H1 (cell line): ENCODE data around the gene GIMAP5. TPM values are rescaled to one million over a fixed set of nuclear protein-coding genes. Genes with fewer than 3 reads are reported as not detected.

Source experiments
- CTCF ChIA-PET: fragments of 300-600 bp; sonication (Branson Sonifier 250); formaldehyde crosslinking; loops from one replicate; lab custom pipeline; 2021; ENCODE audit not compliant: partially characterized antibody; lab: Charles Lee
- POLR2A ChIA-PET: fragments of 300-600 bp; sonication (Branson Sonifier 250); formaldehyde crosslinking; loops from one replicate; lab custom pipeline; 2021; ENCODE audit warnings: inconsistent platforms; ENCODE audit not compliant: partially characterized antibody; lab: Charles Lee
- DNase-seq, 2 experiments: peaks; one replicate each; pipeline versions ENCODE4 v3.0.0 to v3.0.0-alpha.2; 2010 to 2022; ENCODE audit warnings: low spot score in 2 of 2, low read depth in 1 of 2, mixed read lengths in 1 of 2
- FAIRE-seq: peaks from 2 replicates; lab custom pipeline; 2011; peaks lifted over from hg19 to GRCh38; lab: Jason Lieb, UNC
- H2AFZ ChIP-seq: 2 replicates; pipeline ENCODE4 v1.8.1; 2012; ENCODE audit warnings: low read length, inconsistent platforms
- H2AK5ac ChIP-seq: 2 replicates; pipeline ENCODE4 v1.6.1; 2013; ENCODE audit warnings: low read depth, low read length
- H2BK120ac ChIP-seq: replicated peaks from 2 replicates; pipeline ENCODE3; 2013; ENCODE audit warnings: low read depth, low read length, inconsistent platforms
- H2BK12ac ChIP-seq: 2 replicates; pipeline ENCODE4 v1.6.1; 2013; ENCODE audit warnings: low read depth, low read length
- H2BK15ac ChIP-seq: 2 replicates; pipeline ENCODE4 v1.6.1; 2013; ENCODE audit warnings: low read length
- H2BK20ac ChIP-seq: 2 replicates; pipeline ENCODE4 v1.6.1; 2013; ENCODE audit warnings: low read length
- H2BK5ac ChIP-seq: 2 replicates; pipeline ENCODE4 v1.6.1; 2013; ENCODE audit warnings: low read depth, low read length
- H3K14ac ChIP-seq: 2 replicates; pipeline ENCODE4 v1.6.1; 2013; ENCODE audit warnings: inconsistent platforms; ENCODE audit not compliant: insufficient read length
- H3K18ac ChIP-seq: 2 replicates; pipeline ENCODE4 v1.6.1; 2013; ENCODE audit warnings: low read length; ENCODE audit errors: extremely low read depth
- H3K23ac ChIP-seq: 2 replicates; pipeline ENCODE4 v1.6.1; 2013; ENCODE audit warnings: inconsistent platforms; ENCODE audit not compliant: insufficient read length
- H3K23me2 ChIP-seq: 2 replicates; pipeline ENCODE4 v1.6.1; 2013; ENCODE audit warnings: low read depth, low read length
- H3K27ac ChIP-seq: 2 replicates; pipeline ENCODE4 v1.6.1; 2011; ENCODE audit warnings: low read depth, low read length, inconsistent platforms
- H3K27me3 ChIP-seq, 4 experiments: replicated peaks in 1 of 4; 1 replicate in 1 of 4; 2 replicates in 3 of 4; pipeline versions ENCODE4 v1.6.1 to v1.8.1; 2011 to 2013; ENCODE audit warnings: low read length in 3 of 4, mild to moderate bottlenecking in 3 of 4, inconsistent platforms in 2 of 4, mixed read lengths in 2 of 4, moderate library complexity in 1 of 4; ENCODE audit not compliant: control insufficient read depth in 3 of 4, insufficient read depth in 3 of 4; ENCODE audit errors: extremely low read depth in 1 of 4
- H3K36me3 ChIP-seq, 4 experiments: 2 replicates each; pipeline versions ENCODE4 v1.6.1 to v1.8.1; 2011 to 2013; ENCODE audit warnings: mild to moderate bottlenecking in 4 of 4, low read length in 3 of 4, moderate library complexity in 2 of 4, control low read depth in 1 of 4, inconsistent platforms in 1 of 4; ENCODE audit not compliant: insufficient read depth in 4 of 4, control insufficient read depth in 2 of 4
- H3K4ac ChIP-seq: replicated peaks from 2 replicates; pipeline ENCODE3; 2013; ENCODE audit warnings: low read length, low read depth, mixed read lengths, inconsistent platforms; ENCODE audit not compliant: insufficient read length
- H3K4me1 ChIP-seq, 4 experiments: replicated peaks in 1 of 4; 1 replicate in 1 of 4; 2 replicates in 3 of 4; pipeline versions ENCODE4 v1.6.1 to v1.8.1; 2011 to 2013; ENCODE audit warnings: low read length in 3 of 4, inconsistent platforms in 2 of 4, mixed read lengths in 1 of 4; ENCODE audit not compliant: insufficient read depth in 4 of 4, control insufficient read depth in 3 of 4
- H3K4me2 ChIP-seq, 2 experiments: 2 replicates each; pipeline versions ENCODE4 v1.6.1 to v1.8.1; 2011 to 2013; ENCODE audit warnings: low read depth in 2 of 2, low read length in 2 of 2, control low read depth in 1 of 2, inconsistent platforms in 1 of 2, mild to moderate bottlenecking in 1 of 2; ENCODE audit not compliant: insufficient read depth in 1 of 2
- H3K4me3 ChIP-seq, 4 experiments: fragments of 200-600, 300-600 bp in 1 of 4; sonication (generic), shearing (Covaris generic), sonication (Bioruptor Twin) in 1 of 4; 2 replicates each; pipeline versions ENCODE4 v1.5.1 to v1.8.1; 2011 to 2016; ENCODE audit warnings: low read length in 4 of 4, low read depth in 3 of 4, control low read depth in 2 of 4, inconsistent platforms in 2 of 4, mild to moderate bottlenecking in 2 of 4, mixed read lengths in 1 of 4, moderate library complexity in 1 of 4; ENCODE audit not compliant: insufficient read depth in 2 of 4; ENCODE audit errors: extremely low read depth in 1 of 4
- H3K56ac ChIP-seq: replicated peaks from 2 replicates; pipeline ENCODE3; 2013; ENCODE audit warnings: low read depth, mild to moderate bottlenecking, mixed read lengths, low read length, inconsistent platforms; ENCODE audit not compliant: insufficient read length
- H3K79me1 ChIP-seq: 2 replicates; pipeline ENCODE4 v1.6.1; 2013; ENCODE audit warnings: low read depth, low read length, control low read depth
- H3K79me2 ChIP-seq, 2 experiments: 2 replicates each; pipeline versions ENCODE4 v1.6.1 to v1.8.1; 2012 to 2013; ENCODE audit warnings: low read length in 2 of 2, mild to moderate bottlenecking in 2 of 2, inconsistent platforms in 1 of 2; ENCODE audit not compliant: insufficient read depth in 2 of 2, control insufficient read depth in 1 of 2
- H3K9ac ChIP-seq, 4 experiments: replicated peaks in 1 of 4; 1 replicate in 1 of 4; 2 replicates in 3 of 4; pipeline versions ENCODE4 v1.6.1 to v1.8.1; 2011 to 2013; ENCODE audit warnings: low read depth in 3 of 4, low read length in 3 of 4, control low read depth in 2 of 4, mild to moderate bottlenecking in 2 of 4, moderate library complexity in 2 of 4, inconsistent platforms in 1 of 4; ENCODE audit errors: extremely low read depth in 1 of 4
- H3K9me3 ChIP-seq, 2 experiments: 2 replicates each; pipeline versions ENCODE4 v1.6.1 to v1.8.1; 2012 to 2013; ENCODE audit warnings: mild to moderate bottlenecking in 2 of 2, moderate library complexity in 2 of 2, control low read depth in 1 of 2, inconsistent platforms in 1 of 2, low read depth in 1 of 2, low read length in 1 of 2, mixed read lengths in 1 of 2; ENCODE audit not compliant: insufficient read depth in 2 of 2
- H4K20me1 ChIP-seq, 2 experiments: replicated peaks in 1 of 2; 2 replicates each; pipeline versions ENCODE3 to v1.8.1; 2011 to 2013; ENCODE audit warnings: inconsistent platforms in 2 of 2, low read length in 2 of 2, mild to moderate bottlenecking in 1 of 2; ENCODE audit not compliant: insufficient read depth in 2 of 2, control insufficient read depth in 1 of 2
- H4K5ac ChIP-seq: 2 replicates; pipeline ENCODE4 v1.6.1; 2013; ENCODE audit warnings: low read length, low read depth, mixed read lengths, inconsistent platforms; ENCODE audit not compliant: insufficient read length
- H4K8ac ChIP-seq: 2 replicates; pipeline ENCODE4 v1.8.0; 2013; ENCODE audit warnings: mild to moderate bottlenecking, moderate library complexity, low read length, inconsistent platforms; ENCODE audit not compliant: insufficient read depth; ENCODE audit errors: extremely low read depth
- H4K91ac ChIP-seq: replicated peaks from 2 replicates; pipeline ENCODE3; 2013; ENCODE audit warnings: low read length, mixed read lengths, inconsistent platforms; ENCODE audit not compliant: insufficient read length
- ATF2 ChIP-seq: IDR thresholded peaks from 2 replicates; pipeline ENCODE4 v1.6.1; 2012; ENCODE audit warnings: low read length, inconsistent platforms
- CEBPB ChIP-seq: IDR thresholded peaks from 2 replicates; pipeline ENCODE4 v1.6.1; 2012; ENCODE audit warnings: low read depth, low read length
- TAF1 ChIP-seq: IDR thresholded peaks from 2 replicates; pipeline ENCODE4 v1.6.1; 2011; ENCODE audit warnings: mild to moderate bottlenecking, low read depth, low read length
- polyA plus RNA-seq, 7 experiments: library from polyadenylated mRNA; depleted of rRNA in 3 of 7; stranded (reverse) in 5 of 7; unstranded in 2 of 7; fragments of >200 nt in 5 of 7; fragments of 200-250 nt in 2 of 7; gene quantifications; 1 replicate in 5 of 7; 2 replicates in 1 of 7; 4 replicates in 1 of 7; pipeline versions ENCODE4 v1.2.1 to v1.2.3, GENCODE V29; 2011 to 2013; ENCODE audit warnings: missing spikeins in 2 of 7, mixed read lengths in 2 of 7
- total RNA-seq: library from RNA; stranded (reverse); fragmentation: NEBNext Ultra II Directional; extraction: Animal tissue kit (Norgen Biotek cat#: 25700); gene quantifications from 2 replicates; pipeline ENCODE4 v1.2.1, GENCODE V29; 2021

Gene GIMAP5
- total and polyA plus RNA-seq, 2 of the 8 experiments (the other 6 are each of a cell fraction or from before 2014, with no cell fraction given): not detected

DNA sequence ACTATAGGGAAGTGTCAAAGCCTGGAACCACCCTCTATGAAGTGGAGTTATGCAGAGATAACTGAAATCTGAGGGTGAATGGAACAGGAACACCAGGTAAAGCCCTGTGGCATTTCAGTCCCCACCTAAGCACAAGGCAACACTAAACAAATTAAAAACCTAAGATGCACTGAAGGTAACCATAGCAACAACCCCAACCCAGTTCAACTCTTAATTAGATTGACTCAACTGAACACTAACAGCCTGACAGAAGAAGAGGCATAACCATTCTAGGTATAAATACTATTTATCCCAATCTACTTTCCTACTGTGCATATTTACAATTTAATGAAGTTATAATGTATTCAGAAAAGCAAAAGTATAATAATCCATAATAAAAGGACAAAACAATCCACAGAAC is 9.2 kb upstream of the GIMAP5 start:
- Histone ChIP-seq H4K91ac (no peak overlapping the region), H2AK5ac (no peak overlapping the region), H3K27me3 (peaks cover 19 to 39% (median 30%) of the 10 kb centered on the region in 4 experiments), H3K79me1 (no peaks in the 10 kb centered on the region), H2BK20ac (no peak overlapping the region), H3K4me3 (no peak overlapping the region), H4K20me1 (peaks cover 0 to 3% of the 10 kb centered on the region in 2 experiments), H2BK15ac (no peak overlapping the region), H3K9ac (no peak overlapping the region), H3K4ac (no peak overlapping the region), H2BK12ac (no peak overlapping the region), H2BK120ac (no peak overlapping the region), H3K23me2 (no peaks in the 10 kb centered on the region), H3K4me1 (no peaks in the 10 kb centered on the region), H3K4me2 (no peak overlapping the region), H3K56ac (no peak overlapping the region), H4K5ac (no peak overlapping the region), H3K36me3 (no peaks in the 10 kb centered on the region), H2BK5ac (no peak overlapping the region), H3K9me3 (peaks cover 8 to 10% of the 10 kb centered on the region in 2 experiments; a peak in 2 of 4 replicates), H2AFZ (no peak overlapping the region), H3K23ac (no peak overlapping the region)
- DNase-seq (no peak), FAIRE-seq (no peak)
- ChIA-PET CTCF (no interaction called here), POLR2A (no interaction called here)
- no peak for TF ChIP-seq CEBPB
- no peak for TF ChIP-seq TAF1
- no peak for TF ChIP-seq ATF2
- TF ChIP-seq, all 59 proteins: peak for 0
- H3K14ac ChIP-seq: no peak overlapping the region
- H3K79me2 ChIP-seq: no peaks in the 10 kb centered on the region
- H4K8ac ChIP-seq: no peak overlapping the region
- no peak overlapping the region for H3K27ac ChIP-seq
- H3K18ac ChIP-seq: no peak overlapping the region
